Body of pancreas (tissue), 4 donors: Measurements from ENCODE around the gene GRIP1.

ENCODE experiments used
- CTCF ChIP-seq, 7 experiments: fragments of 450-650 bp in 4 of 7; fragments of 200-600 bp in 3 of 7; sonication (generic) in 3 of 7; IDR thresholded peaks; one replicate each; pipeline ENCODE4 v1.5.1; 2016 to 2019; ENCODE audit warnings: antibody characterized with exemption in 7 of 7
- POLR2A ChIP-seq, 3 donors: fragments of 450-650 bp; IDR thresholded peaks; one replicate each; pipeline ENCODE4 v1.6.1; 2016; ENCODE audit warnings: antibody characterized with exemption in 3 of 3, mild to moderate bottlenecking in 2 of 3

DNA sequence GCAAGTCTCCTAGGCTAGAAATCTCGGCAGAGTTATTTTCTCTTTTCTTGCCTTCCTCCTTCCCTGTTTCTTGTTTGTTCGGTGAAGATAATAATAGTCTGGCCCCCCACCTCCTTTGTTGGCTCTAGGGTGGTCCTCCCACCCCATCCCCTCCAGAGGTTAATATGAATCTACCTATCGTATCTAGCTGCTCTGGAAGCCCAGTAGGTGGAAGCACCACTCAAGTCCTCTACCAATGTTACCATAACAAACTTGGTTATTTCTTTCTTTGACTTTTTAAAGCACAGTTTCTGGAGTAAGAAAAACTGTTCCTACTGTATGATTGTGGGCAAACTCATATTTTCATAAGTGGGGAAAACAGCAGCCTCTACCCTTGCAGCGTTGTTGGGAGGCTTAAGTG, 19.7 kb upstream of the GRIP1 start:
- TF ChIP-seq CTCF (IDR thresholded peaks at IDR 0.05) (no peak), POLR2A (IDR thresholded peaks at IDR 0.05) (no peak)
